Activated naive CD8-positive, alpha-beta T cell treated with anti-CD3 and anti-CD28 coated beads for 36 hours (primary cell): ENCODE measurements around the gene TBC1D32. TPM values are rescaled to one million over a fixed set of nuclear protein-coding genes. Genes with fewer than 3 reads are reported as not detected.
"Not testable (repeated sequence)": the region's sequence is repeated elsewhere in the genome, so short reads cannot be mapped to it uniquely, and the experiment has no call there.

Source experiments
- DNase-seq: peaks from one replicate; pipeline ENCODE4 v3.0.0; 2021
- H3K27ac Mint-ChIP-seq: one replicate; pipeline ENCODE4 v1.8.0; 2022; ENCODE audit warnings: mild to moderate bottlenecking, moderate library complexity, mixed read lengths
- H3K27me3 Mint-ChIP-seq: one replicate; pipeline ENCODE4 v1.8.0; 2022; ENCODE audit warnings: mild to moderate bottlenecking, mixed read lengths
- H3K36me3 Mint-ChIP-seq: one replicate; pipeline ENCODE4 v1.8.0; 2021; ENCODE audit warnings: mild to moderate bottlenecking, mixed read lengths
- H3K4me1 Mint-ChIP-seq: one replicate; pipeline ENCODE4 v1.8.0; 2021; ENCODE audit warnings: mixed read lengths
- H3K4me3 Mint-ChIP-seq: one replicate; pipeline ENCODE4 v1.8.0; 2022; ENCODE audit warnings: mild to moderate bottlenecking, moderate library complexity, mixed read lengths
- H3K9me3 Mint-ChIP-seq: one replicate; pipeline ENCODE4 v1.8.0; 2022; ENCODE audit warnings: mixed read lengths
- total RNA-seq, 2 experiments: library from RNA; stranded (reverse); gene quantifications; one replicate each; pipeline ENCODE4 v1.2.3, GENCODE V29; 2021

TBC1D32 gene
- total RNA-seq, 2 experiments from 2014 or later = 6.7 to 7.0 TPM

DNA sequence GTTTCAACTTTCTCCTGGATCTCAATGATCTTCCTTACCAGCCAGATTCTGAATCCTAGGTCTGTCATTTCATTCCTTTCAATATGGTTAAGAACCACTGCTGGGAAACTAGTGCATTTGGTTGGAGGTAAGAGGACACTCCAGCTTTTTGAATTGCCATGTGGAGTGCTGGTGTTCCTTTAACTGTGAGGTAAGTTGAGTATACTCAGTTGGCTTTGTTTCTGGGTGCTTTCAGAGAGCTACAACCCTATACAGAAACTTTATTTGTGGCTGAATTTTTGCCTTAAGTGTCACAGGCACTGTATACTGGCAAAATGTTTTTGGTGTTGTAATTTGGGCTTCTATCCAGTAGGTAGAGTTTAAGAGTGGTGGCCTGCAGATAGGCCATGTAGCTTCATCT lies 175.8 kb downstream of the TBC1D32 start:
- Mint-ChIP-seq H3K4me3 (no peak overlapping the region), H3K4me1 (no peaks in the 10 kb centered on the region), H3K27me3 (no peaks in the 10 kb centered on the region), H3K9me3 (peaks cover 29% of the 10 kb centered on the region), H3K36me3 (peaks cover 77% of the 10 kb centered on the region), H3K27ac (no peak overlapping the region)
- DNase-seq = no peak

DNA sequence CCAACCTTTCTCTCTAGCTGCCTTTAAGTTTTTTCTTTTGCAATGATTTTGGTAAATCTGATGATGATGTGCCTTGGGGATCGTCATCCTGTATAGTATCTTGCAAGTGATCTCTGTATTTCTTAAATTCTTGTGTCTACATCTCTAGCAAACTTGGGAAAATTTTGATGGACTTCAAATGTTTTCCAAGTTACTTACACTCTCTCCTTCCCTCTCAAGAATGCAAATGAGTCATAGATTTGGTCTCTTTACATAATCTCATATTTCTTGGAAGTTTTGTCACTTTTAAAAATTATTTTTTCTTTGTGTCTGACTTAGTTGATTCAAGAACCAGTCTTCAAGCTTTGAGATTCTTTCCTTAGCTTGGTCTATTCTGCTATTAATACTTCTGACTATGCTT lies 176.4 kb downstream of the TBC1D32 start:
- no peak overlapping the region for H3K4me3 Mint-ChIP-seq

DNA sequence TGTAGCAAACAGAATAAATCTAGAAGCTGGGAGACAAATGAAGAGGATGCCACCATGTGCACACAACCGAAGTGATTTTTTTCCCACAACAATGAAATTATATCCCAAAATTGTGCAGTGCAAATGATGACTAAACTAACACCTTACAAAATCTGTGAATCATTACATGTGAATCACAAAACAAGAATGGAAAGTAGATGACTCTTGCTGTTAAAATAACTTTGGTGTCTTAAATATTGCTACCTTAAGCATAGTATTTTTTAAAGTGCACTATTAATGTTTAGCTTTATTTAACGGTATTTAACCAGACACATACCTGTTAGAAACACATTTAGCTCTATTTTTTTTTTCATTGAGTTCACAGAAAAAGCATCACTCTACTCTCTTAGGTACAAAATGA lies 190.8 kb downstream of the TBC1D32 start:
- Mint-ChIP-seq H3K4me3 (no peak overlapping the region), H3K4me1 (no peaks in the 10 kb centered on the region), H3K27ac (no peak overlapping the region), H3K27me3 (no peaks in the 10 kb centered on the region), H3K36me3 (peaks cover 32% of the 10 kb centered on the region), H3K9me3 (peaks cover 11% of the 10 kb centered on the region)
- no peak for DNase-seq

More for the DNA sequence above, 176.4 kb downstream of the TBC1D32 start:
- no peak for DNase-seq
- peaks cover 29% of the 10 kb centered on the region for H3K9me3 Mint-ChIP-seq
- H3K4me1 Mint-ChIP-seq = no peaks in the 10 kb centered on the region
- no peak overlapping the region for H3K27ac Mint-ChIP-seq
- peaks cover 83% of the 10 kb centered on the region for H3K36me3 Mint-ChIP-seq
- H3K27me3 Mint-ChIP-seq = no peaks in the 10 kb centered on the region

DNA sequence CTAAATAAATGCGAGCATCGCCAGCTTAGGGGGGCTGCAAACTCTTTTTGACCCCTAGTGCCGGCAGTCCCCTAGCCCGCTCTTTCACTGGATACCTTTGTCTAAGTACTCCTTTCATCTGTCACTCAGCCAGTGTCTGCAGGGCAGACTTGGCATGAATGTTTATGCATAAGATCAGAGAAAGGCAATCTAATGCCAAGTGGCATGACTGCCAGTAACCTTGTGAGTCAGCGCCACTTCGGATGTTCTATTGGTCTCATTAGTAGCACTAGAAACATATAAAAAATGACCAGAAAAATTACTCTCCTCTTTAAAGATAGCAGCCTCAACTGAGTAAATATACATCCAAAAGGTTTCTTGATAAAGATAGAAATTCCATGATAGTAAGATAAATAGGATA lies 192.2 kb downstream of the TBC1D32 start:
- no peak for DNase-seq
- H3K9me3 Mint-ChIP-seq = peaks cover 9% of the 10 kb centered on the region
- no peak overlapping the region for H3K27ac Mint-ChIP-seq
- no peaks in the 10 kb centered on the region for H3K4me1 Mint-ChIP-seq
- peaks cover 23% of the 10 kb centered on the region for H3K36me3 Mint-ChIP-seq
- no peak overlapping the region for H3K4me3 Mint-ChIP-seq
- H3K27me3 Mint-ChIP-seq = no peaks in the 10 kb centered on the region

DNA sequence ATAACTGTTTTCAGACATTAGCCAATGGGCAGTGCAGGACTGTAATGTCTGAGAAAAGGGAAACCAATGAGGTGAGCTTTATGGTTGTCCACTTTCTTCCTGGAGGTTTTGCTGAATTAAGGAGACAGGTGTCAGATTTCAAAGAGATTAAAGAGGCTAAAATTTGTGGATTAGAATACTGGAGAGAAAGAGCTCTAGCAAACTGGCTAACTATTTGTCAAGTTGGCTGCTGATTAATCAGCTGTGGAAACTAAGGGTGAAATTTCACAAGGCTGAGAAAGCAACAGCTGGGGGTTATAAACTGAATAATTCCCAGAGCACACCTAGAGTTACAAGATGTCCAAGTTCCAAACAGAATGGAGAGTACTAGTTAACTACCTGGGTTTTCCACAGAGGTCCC lies 198.9 kb downstream of the TBC1D32 start:
- Mint-ChIP-seq H3K36me3 (peaks cover 4% of the 10 kb centered on the region), H3K27me3 (no peaks in the 10 kb centered on the region), H3K9me3 (no peaks in the 10 kb centered on the region), H3K27ac (no peak overlapping the region), H3K4me3 (no peak overlapping the region), H3K4me1 (no peaks in the 10 kb centered on the region)
- no peak for DNase-seq

DNA sequence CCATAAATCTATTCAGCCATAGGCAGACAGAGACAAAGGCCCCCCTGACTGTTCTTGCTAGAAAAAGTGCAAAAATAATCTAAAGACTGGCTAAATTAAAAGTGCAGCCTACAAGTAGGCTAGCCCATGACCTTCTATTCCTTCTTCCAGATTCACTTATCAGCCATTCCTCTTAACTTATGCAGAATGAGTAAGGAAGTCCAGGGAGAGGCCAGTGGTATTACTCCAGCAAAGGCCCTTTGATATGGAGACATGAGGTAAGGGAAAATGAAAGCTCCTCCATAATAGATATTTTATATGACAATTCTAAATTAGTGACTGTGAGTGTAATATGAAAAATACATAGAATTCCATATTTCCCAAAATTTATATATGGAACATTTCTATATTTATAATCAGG lies 199.4 kb downstream of the TBC1D32 start:
- Mint-ChIP-seq H3K9me3 (no peaks in the 10 kb centered on the region), H3K27me3 (no peaks in the 10 kb centered on the region), H3K4me3 (no peak overlapping the region), H3K36me3 (peaks cover 4% of the 10 kb centered on the region), H3K27ac (no peak overlapping the region), H3K4me1 (no peaks in the 10 kb centered on the region)
- DNase-seq = no peak

DNA sequence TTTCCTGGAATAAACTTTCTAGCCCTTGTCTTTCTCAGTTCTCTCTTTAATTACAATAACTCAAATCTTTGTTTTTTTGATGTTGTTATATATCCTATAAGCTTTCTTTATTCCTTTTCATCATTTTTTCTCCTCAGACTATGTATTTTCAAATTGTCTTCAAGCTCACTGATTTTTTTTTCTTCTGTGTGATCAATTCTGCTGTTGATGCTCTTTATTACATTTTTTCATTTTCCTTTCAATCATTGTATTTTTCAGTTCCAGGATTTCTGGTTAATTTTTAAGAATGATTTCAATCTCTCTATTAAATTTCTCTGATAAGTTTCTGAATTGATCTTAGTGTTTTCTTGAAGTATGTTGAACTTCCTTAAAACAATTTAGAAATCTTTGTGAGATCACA lies 209.7 kb downstream of the TBC1D32 start:
- Mint-ChIP-seq H3K36me3 (peaks cover 34% of the 10 kb centered on the region), H3K9me3 (peaks cover 15% of the 10 kb centered on the region), H3K4me1 (no peaks in the 10 kb centered on the region), H3K4me3 (no peak overlapping the region), H3K27ac (no peak overlapping the region), H3K27me3 (no peaks in the 10 kb centered on the region)
- DNase-seq = no peak

DNA sequence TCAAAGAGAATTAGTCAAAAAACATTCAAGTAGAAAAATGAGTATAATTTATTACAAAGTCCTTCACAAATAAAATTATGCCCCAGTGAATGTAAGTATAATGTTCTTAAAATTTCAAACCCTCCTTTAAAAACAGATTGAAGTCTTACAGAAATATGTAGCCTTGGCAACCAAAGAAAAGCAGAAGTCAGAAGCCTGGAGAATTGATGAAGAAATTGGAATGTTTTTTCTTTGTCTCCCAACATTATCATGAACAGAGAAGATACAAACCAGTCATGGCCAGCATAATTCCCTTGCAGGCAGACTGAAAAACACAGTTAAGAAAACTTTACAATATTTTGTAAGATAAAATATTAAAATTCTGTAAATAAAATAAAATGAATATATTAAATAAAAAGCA lies 221.9 kb downstream of the TBC1D32 start:
- Mint-ChIP-seq H3K27me3 (no peaks in the 10 kb centered on the region), H3K36me3 (peaks cover 6% of the 10 kb centered on the region), H3K4me1 (no peaks in the 10 kb centered on the region), H3K27ac (no peak overlapping the region), H3K4me3 (no peak overlapping the region), H3K9me3 (no peaks in the 10 kb centered on the region)
- no peak for DNase-seq

DNA sequence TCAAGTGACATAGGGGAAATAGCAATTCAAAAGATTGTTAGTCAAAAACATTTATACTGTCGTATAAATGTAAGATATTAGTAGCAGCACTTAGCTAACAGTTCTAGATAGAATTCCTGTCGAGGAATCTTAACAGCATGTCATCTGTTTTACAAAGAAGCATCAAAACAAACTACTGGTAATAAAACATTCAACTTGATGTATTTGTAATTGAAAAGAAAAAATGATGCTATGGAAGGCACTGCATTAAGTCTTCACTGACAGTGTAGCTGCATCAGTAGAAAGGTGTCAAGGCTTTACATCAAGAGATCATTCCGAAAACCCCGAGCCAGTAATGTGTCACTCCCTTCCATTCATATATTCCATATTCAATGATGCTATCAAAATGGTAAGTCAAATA lies 223.5 kb downstream of the TBC1D32 start:
- no peak overlapping the region for H3K27ac Mint-ChIP-seq
- no peaks in the 10 kb centered on the region for H3K27me3 Mint-ChIP-seq
- H3K4me1 Mint-ChIP-seq = no peaks in the 10 kb centered on the region
- no peak overlapping the region for H3K4me3 Mint-ChIP-seq
- no peaks in the 10 kb centered on the region for H3K9me3 Mint-ChIP-seq
- no peak for DNase-seq
- H3K36me3 Mint-ChIP-seq = peaks cover 6% of the 10 kb centered on the region

DNA sequence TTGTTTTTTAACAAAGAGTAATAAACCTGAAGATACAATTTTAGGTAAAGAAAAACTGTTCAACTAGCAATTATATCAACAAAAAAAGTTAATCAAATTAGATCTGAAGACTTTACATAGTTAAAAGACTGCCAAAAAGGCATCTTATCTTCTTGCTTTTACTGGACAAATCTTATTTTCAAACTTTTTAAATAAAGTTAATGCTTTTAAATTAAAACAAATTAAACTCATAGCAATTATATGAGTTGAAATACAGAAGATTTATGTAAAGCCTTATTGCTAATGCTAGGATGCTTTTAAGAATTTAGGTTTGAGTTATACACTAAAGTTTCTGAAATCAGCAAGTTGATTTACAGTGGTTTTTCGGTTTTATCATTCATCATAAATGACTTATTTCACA lies 227.3 kb downstream of the TBC1D32 start:
- Mint-ChIP-seq H3K36me3 (peaks cover 16% of the 10 kb centered on the region), H3K4me3 (no peak overlapping the region), H3K27me3 (no peaks in the 10 kb centered on the region), H3K27ac (no peak overlapping the region), H3K9me3 (peaks cover 7% of the 10 kb centered on the region), H3K4me1 (no peaks in the 10 kb centered on the region)
- no peak for DNase-seq

DNA sequence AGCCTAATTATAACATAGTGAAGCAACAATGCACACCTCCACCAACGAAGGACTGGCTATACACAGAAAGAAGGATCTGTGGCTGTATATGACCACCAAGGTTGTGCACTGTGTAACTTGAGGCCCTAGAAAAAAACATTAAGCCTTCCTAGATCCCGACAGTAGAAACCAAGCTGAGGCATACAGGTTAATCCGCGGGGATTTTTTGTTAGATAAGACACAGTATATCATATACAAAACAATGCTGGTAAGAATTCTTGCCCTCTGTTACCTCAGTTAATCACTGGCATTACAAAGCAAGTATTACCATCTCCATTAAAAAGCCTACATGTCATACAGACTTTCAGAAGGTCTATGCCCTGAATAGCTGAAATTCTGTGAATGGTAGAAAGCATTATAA lies 228.8 kb downstream of the TBC1D32 start:
- H3K36me3 Mint-ChIP-seq = peaks cover 28% of the 10 kb centered on the region
- H3K9me3 Mint-ChIP-seq = peaks cover 8% of the 10 kb centered on the region
- no peaks in the 10 kb centered on the region for H3K4me1 Mint-ChIP-seq
- no peak overlapping the region for H3K27ac Mint-ChIP-seq
- H3K4me3 Mint-ChIP-seq = no peak overlapping the region
- DNase-seq = no peak
- no peaks in the 10 kb centered on the region for H3K27me3 Mint-ChIP-seq

DNA sequence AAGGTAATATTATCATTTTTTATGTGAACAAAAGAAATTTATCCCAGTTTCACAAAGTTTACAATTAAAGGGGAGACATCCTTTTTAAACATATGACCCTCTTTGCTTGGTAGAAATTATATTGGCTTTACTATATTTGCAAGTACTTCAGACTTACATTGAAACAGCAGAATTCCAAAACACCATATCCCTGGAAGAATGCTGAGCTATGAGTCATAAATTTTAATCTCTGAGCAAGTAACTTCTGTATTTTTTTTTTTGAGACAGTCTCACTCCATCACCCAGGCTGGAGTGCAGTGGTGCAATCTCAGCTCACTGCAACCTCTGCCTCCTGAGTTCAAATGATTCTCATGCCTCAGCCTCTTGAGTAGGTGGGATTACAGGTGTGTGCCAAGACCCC lies 240.4 kb downstream of the TBC1D32 start:
- no peak for DNase-seq
- Mint-ChIP-seq H3K27ac (no peak overlapping the region), H3K4me3 (no peak overlapping the region), H3K9me3 (peaks cover 1% of the 10 kb centered on the region), H3K36me3 (peaks cover 20% of the 10 kb centered on the region), H3K4me1 (no peaks in the 10 kb centered on the region), H3K27me3 (no peaks in the 10 kb centered on the region)

DNA sequence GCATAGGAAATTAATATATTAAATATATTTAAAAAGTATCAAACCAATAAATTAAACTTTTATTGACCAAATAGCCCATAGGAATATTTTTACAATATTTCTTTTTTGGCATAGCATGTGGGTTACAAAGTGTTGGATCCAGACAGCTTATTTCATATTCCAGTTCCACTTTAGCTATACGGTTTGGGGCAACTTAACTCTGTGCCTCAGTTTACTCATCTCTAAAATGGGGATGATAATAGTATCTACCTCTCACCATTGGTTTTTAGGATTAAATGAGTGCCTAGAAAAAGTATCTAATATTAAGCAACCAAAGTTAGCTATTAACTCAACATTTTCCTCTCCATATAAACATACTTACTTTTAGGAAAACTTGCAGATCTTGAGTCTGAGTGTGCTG lies 243.8 kb downstream of the TBC1D32 start:
- no peak for DNase-seq
- H3K27me3 Mint-ChIP-seq = no peaks in the 10 kb centered on the region
- H3K27ac Mint-ChIP-seq = no peak overlapping the region
- H3K4me1 Mint-ChIP-seq = no peaks in the 10 kb centered on the region
- H3K4me3 Mint-ChIP-seq = no peak overlapping the region
- peaks cover 3% of the 10 kb centered on the region for H3K36me3 Mint-ChIP-seq
- H3K9me3 Mint-ChIP-seq = no peaks in the 10 kb centered on the region

DNA sequence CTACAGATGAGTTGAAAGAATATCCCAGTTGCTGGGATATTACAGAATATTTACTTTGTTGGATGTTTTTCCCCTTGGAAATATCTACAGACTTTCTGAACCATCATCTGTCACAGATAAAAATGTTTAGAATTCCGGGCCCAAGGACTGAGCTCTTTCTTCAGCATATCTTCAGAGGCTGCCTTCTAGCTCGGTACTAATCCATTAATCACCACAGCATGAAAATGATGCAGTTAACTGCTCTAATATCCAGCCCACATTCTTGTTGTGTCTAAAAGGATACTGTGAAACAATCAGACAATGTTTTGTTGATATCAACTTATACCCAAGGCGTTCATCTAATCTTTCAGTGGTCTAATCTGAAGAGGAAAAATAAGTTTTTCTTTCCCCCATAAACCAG lies 247.4 kb downstream of the TBC1D32 start:
- no peaks in the 10 kb centered on the region for H3K9me3 Mint-ChIP-seq
- no peaks in the 10 kb centered on the region for H3K4me1 Mint-ChIP-seq
- no peaks in the 10 kb centered on the region for H3K36me3 Mint-ChIP-seq
- H3K4me3 Mint-ChIP-seq = no peak overlapping the region
- no peak overlapping the region for H3K27ac Mint-ChIP-seq
- DNase-seq = no peak
- no peaks in the 10 kb centered on the region for H3K27me3 Mint-ChIP-seq

DNA sequence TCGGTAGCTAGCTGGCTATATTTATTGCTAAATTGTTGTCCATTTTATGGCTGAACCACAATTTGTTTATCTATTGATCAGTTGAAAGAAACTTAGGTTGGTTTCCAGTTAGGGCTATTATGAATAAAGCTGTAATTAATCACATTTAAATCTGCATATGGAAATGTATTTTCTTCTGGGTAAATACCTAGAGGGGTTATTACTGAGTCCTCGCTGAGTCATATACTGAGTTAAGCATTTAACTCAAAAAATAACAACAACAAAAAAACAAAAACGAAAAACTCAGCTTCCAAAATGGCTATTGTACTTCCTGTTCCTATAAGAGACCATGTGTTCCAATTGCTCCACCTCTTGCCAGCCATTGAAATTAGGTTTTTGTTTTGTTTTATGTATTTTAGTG lies 258.2 kb downstream of the TBC1D32 start:
- no peak overlapping the region for H3K4me3 Mint-ChIP-seq
- no peaks in the 10 kb centered on the region for H3K4me1 Mint-ChIP-seq
- DNase-seq = no peak
- H3K9me3 Mint-ChIP-seq = peaks cover 4% of the 10 kb centered on the region
- no peaks in the 10 kb centered on the region for H3K27me3 Mint-ChIP-seq
- H3K36me3 Mint-ChIP-seq = peaks cover 7% of the 10 kb centered on the region
- no peak overlapping the region for H3K27ac Mint-ChIP-seq

DNA sequence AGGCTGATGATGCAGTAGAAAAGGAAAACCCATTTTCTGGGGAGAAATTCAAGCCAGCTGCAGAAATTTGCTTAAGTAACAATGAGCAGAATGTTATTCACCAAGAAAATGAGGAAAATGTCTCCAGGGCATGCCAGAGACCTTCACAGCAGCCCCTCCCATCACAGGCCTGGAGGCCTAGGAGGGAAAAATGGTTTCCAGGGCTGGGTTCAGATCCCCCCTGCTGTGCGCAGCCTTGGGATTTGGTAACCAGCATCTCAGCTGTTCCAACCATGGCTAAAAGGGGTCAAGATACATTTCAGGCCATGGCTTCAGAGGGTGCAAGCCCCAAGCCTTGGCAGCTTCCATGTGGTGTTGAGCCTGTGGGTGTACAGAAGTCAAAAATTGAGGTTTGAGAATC lies 265.5 kb downstream of the TBC1D32 start:
- H3K4me3 Mint-ChIP-seq, H3K27me3 Mint-ChIP-seq, DNase-seq, H3K4me1 Mint-ChIP-seq, H3K27ac Mint-ChIP-seq: not testable (repeated sequence)
- Mint-ChIP-seq H3K9me3 (peaks cover 35% of the 10 kb centered on the region), H3K36me3 (peaks cover 37% of the 10 kb centered on the region)

DNA sequence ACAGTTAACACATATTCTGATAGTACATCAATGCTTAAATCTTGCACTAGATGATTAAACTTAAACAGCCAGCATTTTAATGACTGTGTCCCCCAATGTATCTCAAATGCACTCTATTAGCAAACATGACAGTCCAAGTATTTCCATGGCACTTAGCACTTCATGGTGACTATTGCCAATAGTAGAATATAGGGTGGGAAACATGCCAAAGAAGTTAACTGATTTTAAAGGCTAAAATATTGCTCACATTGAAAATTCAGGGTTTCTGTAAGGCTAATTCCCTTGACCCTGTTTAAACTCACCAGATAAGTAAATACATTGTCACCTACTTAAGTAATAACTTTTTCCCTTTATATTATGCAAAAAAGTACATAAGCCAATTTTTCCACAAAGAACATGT lies 266.9 kb downstream of the TBC1D32 start:
- Mint-ChIP-seq H3K4me3 (no peak overlapping the region), H3K27me3 (no peaks in the 10 kb centered on the region), H3K36me3 (peaks cover 37% of the 10 kb centered on the region), H3K4me1 (no peaks in the 10 kb centered on the region), H3K27ac (no peak overlapping the region), H3K9me3 (peaks cover 40% of the 10 kb centered on the region)
- DNase-seq = no peak
